ENCODE results near the gene PTGER2. TPM values are rescaled to one million over a fixed set of nuclear protein-coding genes. Genes with fewer than 3 reads are reported as not detected.

PTGER2 gene
- polyA plus RNA-seq, 1 of the 3 experiments (the other 2 are of a cell fraction), result 0.67 TPM

DNA sequence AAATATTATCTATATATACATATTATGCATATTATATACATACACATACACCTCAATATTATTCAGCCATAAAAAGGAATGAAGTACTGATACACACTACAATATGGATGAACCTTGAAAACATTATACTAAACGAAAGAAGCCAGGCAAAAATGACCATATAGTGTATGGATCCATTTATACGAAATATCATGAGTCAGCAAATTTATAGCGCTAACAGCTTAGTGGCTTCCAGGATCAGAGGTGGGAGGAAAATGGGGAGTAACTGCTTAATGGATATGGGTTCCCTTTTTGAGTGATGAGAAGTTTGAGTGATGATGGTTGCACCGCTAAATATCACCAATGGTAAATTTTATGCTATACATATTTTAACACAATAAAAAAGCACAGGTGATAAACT, 32.7 kb downstream of the PTGER2 start:
- WGBS (ENCODE audit: low lambda C conversion rate), result 76% methylated on average over 4 of the region's 4 CpGs
- CTCF ChIA-PET, result no interaction called here
- no peaks in the 10 kb centered on the region for H3K9me2 ChIP-seq

DNA sequence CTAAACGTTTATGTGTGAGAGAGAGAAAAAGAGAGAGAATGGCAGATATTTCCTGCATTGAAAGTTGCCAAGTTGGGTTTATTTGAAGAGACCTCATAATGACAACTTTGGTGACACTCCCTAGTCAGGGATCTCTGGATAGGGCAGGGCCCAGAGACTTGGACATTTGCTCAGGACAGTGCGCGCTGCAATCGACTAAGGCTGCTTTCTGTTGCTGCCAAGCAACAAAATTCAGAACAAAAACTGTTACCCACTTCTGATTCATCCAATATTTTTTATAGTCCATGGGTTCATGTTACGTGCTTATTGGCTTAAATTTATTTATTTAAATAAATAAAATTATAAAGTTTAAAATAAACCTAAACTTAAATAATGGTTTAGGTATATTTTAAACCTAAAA, 34.2 kb downstream of the PTGER2 start:
- H3K9me2 ChIP-seq, result no peaks in the 10 kb centered on the region
- TF ChIP-seq EP300 (IDR thresholded peaks at IDR 0.05; ENCODE audit: borderline replicate concordance in 1 of 2, low read depth in 1 of 2, low read length in 1 of 2), result no peak
- TF ChIP-seq MXI1 (IDR thresholded peaks at IDR 0.05; ENCODE audit: low read depth, low read length), result no peak
- no peak for TF ChIP-seq MEF2A (IDR thresholded peaks at IDR 0.05; ENCODE audit: borderline replicate concordance, low read depth)
- TF ChIP-seq, protein P1, sequence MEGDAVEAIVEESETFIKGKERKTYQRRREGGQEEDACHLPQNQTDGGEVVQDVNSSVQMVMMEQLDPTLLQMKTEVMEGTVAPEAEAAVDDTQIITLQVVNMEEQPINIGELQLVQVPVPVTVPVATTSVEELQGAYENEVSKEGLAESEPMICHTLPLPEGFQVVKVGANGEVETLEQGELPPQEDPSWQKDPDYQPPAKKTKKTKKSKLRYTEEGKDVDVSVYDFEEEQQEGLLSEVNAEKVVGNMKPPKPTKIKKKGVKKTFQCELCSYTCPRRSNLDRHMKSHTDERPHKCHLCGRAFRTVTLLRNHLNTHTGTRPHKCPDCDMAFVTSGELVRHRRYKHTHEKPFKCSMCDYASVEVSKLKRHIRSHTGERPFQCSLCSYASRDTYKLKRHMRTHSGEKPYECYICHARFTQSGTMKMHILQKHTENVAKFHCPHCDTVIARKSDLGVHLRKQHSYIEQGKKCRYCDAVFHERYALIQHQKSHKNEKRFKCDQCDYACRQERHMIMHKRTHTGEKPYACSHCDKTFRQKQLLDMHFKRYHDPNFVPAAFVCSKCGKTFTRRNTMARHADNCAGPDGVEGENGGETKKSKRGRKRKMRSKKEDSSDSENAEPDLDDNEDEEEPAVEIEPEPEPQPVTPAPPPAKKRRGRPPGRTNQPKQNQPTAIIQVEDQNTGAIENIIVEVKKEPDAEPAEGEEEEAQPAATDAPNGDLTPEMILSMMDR (IDR thresholded peaks at IDR 0.05), result no peak
- no peak for TF ChIP-seq NFIC (IDR thresholded peaks at IDR 0.05; ENCODE audit: borderline replicate concordance)
- TF ChIP-seq, protein P2, sequence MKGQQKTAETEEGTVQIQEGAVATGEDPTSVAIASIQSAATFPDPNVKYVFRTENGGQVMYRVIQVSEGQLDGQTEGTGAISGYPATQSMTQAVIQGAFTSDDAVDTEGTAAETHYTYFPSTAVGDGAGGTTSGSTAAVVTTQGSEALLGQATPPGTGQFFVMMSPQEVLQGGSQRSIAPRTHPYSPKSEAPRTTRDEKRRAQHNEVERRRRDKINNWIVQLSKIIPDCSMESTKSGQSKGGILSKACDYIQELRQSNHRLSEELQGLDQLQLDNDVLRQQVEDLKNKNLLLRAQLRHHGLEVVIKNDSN (IDR thresholded peaks at IDR 0.05; ENCODE audit: borderline replicate concordance, low read depth), result no peak
- no peak for TF ChIP-seq CHD2 (IDR thresholded peaks at IDR 0.05; ENCODE audit: low read length, partially characterized antibody)
- TF ChIP-seq, protein P3, sequence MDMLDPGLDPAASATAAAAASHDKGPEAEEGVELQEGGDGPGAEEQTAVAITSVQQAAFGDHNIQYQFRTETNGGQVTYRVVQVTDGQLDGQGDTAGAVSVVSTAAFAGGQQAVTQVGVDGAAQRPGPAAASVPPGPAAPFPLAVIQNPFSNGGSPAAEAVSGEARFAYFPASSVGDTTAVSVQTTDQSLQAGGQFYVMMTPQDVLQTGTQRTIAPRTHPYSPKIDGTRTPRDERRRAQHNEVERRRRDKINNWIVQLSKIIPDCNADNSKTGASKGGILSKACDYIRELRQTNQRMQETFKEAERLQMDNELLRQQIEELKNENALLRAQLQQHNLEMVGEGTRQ (IDR thresholded peaks at IDR 0.05; ENCODE audit: borderline replicate concordance, low read depth, low read length), result no peak
- TF ChIP-seq, protein P4, sequence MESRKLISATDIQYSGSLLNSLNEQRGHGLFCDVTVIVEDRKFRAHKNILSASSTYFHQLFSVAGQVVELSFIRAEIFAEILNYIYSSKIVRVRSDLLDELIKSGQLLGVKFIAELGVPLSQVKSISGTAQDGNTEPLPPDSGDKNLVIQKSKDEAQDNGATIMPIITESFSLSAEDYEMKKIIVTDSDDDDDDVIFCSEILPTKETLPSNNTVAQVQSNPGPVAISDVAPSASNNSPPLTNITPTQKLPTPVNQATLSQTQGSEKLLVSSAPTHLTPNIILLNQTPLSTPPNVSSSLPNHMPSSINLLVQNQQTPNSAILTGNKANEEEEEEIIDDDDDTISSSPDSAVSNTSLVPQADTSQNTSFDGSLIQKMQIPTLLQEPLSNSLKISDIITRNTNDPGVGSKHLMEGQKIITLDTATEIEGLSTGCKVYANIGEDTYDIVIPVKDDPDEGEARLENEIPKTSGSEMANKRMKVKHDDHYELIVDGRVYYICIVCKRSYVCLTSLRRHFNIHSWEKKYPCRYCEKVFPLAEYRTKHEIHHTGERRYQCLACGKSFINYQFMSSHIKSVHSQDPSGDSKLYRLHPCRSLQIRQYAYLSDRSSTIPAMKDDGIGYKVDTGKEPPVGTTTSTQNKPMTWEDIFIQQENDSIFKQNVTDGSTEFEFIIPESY (IDR thresholded peaks at IDR 0.05; ENCODE audit: borderline replicate concordance, low read depth), result no peak
- no peak for TF ChIP-seq EZH2phosphoT487 (IDR thresholded peaks at IDR 0.05; ENCODE audit: borderline replicate concordance, low read depth)
- TF ChIP-seq GATA2 (CRISPR knock-in tag; IDR thresholded peaks at IDR 0.05), result no peak
- TF ChIP-seq, protein P5, sequence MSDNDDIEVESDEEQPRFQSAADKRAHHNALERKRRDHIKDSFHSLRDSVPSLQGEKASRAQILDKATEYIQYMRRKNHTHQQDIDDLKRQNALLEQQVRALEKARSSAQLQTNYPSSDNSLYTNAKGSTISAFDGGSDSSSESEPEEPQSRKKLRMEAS (IDR thresholded peaks at IDR 0.05; ENCODE audit: low read depth), result no peak
- no peak for TF ChIP-seq NRF1 (IDR thresholded peaks at IDR 0.05; ENCODE audit: low read depth, low read length)
- TF ChIP-seq POLR2AphosphoS5 (IDR thresholded peaks at IDR 0.05; ENCODE audit: low read depth, low read length), result no peak
- TF ChIP-seq, protein P6, sequence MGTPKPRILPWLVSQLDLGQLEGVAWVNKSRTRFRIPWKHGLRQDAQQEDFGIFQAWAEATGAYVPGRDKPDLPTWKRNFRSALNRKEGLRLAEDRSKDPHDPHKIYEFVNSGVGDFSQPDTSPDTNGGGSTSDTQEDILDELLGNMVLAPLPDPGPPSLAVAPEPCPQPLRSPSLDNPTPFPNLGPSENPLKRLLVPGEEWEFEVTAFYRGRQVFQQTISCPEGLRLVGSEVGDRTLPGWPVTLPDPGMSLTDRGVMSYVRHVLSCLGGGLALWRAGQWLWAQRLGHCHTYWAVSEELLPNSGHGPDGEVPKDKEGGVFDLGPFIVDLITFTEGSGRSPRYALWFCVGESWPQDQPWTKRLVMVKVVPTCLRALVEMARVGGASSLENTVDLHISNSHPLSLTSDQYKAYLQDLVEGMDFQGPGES (IDR thresholded peaks at IDR 0.05; ENCODE audit: low read depth, low read length), result no peak
- H3K36me3 ChIP-seq (replicated peaks in 1 of 2; ENCODE audit: control insufficient read depth in 1 of 2, insufficient read depth in 2 of 2, low read length in 1 of 2), result no peaks in the 10 kb centered on the region
- no peak overlapping the region for H3K27ac ChIP-seq (ENCODE audit: low read depth in 2 of 2, low read length in 1 of 2)
- no peak overlapping the region for H2AFZ ChIP-seq (ENCODE audit: low read depth)
- no peaks in the 10 kb centered on the region for H4K20me1 ChIP-seq (ENCODE audit: insufficient read depth)
- H3K4me1 ChIP-seq (ENCODE audit: control insufficient read depth in 1 of 2, insufficient read depth in 2 of 2, low read depth in 1 of 2, low read length in 1 of 2), result peaks cover 11 to 14% of the 10 kb centered on the region in 2 experiments
- H3K27me3 ChIP-seq (ENCODE audit: insufficient read depth), result no peaks in the 10 kb centered on the region
- H3K79me2 ChIP-seq (ENCODE audit: insufficient read depth), result no peaks in the 10 kb centered on the region
- no peak for DNase-seq
- ChIA-PET CTCF (no interaction called here), POLR2A (no interaction called here)
- no peak overlapping the region for H3K4me2 ChIP-seq
- no peaks in the 10 kb centered on the region for H3K9me3 ChIP-seq
- H3K9ac ChIP-seq, result no peak overlapping the region
- no peak overlapping the region for H3K4me3 ChIP-seq (ENCODE audit: low read depth in 2 of 2, low read length in 1 of 2)
- no peaks in the 10 kb centered on the region for H3F3A ChIP-seq (replicated peaks; ENCODE audit: insufficient read depth)
- 86% methylated on average over 5 of the region's 5 CpGs for WGBS (ENCODE audit: low lambda C conversion rate)

More for the DNA sequence above, 32.7 kb downstream of the PTGER2 start:
- no peak for TF ChIP-seq GATA2 (CRISPR knock-in tag; IDR thresholded peaks at IDR 0.05)
- TF ChIP-seq, protein P3 (IDR thresholded peaks at IDR 0.05; ENCODE audit: borderline replicate concordance, low read depth, low read length), result no peak
- DNase-seq, result no peak
- Histone ChIP-seq H3K9me3 (no peaks in the 10 kb centered on the region), H3K79me2 (ENCODE audit: insufficient read depth) (no peaks in the 10 kb centered on the region), H3F3A (replicated peaks; ENCODE audit: insufficient read depth) (no peaks in the 10 kb centered on the region), H3K4me1 (ENCODE audit: control insufficient read depth in 1 of 2, insufficient read depth in 2 of 2, low read depth in 1 of 2, low read length in 1 of 2) (peaks cover 12 to 22% of the 10 kb centered on the region in 2 experiments), H3K9ac (no peak overlapping the region), H3K27me3 (ENCODE audit: insufficient read depth) (no peaks in the 10 kb centered on the region), H2AFZ (ENCODE audit: low read depth) (no peak overlapping the region), H3K36me3 (replicated peaks in 1 of 2; ENCODE audit: control insufficient read depth in 1 of 2, insufficient read depth in 2 of 2, low read length in 1 of 2) (no peaks in the 10 kb centered on the region), H3K4me3 (ENCODE audit: low read depth in 2 of 2, low read length in 1 of 2) (no peak overlapping the region), H3K27ac (ENCODE audit: low read depth in 2 of 2, low read length in 1 of 2) (no peak overlapping the region), H3K4me2 (no peak overlapping the region), H4K20me1 (ENCODE audit: insufficient read depth) (no peaks in the 10 kb centered on the region)
- POLR2A ChIA-PET, result no interaction called here

Data from SK-N-SH (cell line).